Tongue (tissue), 2 donors: Measurements from ENCODE around the gene CHRNG. TPM values are rescaled to one million over a fixed set of nuclear protein-coding genes. Genes with fewer than 3 reads are reported as not detected.
A peak's percentile ranks its signal among the peaks of the same experiment; 100 is the strongest.

Source experiments
- DNase-seq: peaks from one replicate; pipeline ENCODE4 v3.0.0-alpha.2; 2015
- total RNA-seq: library from RNA; depleted of rRNA; stranded (reverse); fragments of >200 nt; gene quantifications from one replicate; pipeline ENCODE4 v1.2.3, GENCODE V29; 2014

CHRNG gene
- total RNA-seq = 19.5 TPM

- peak; percentile 88 for DNase-seq
These were observed at the start of gene CHRNG for GRCh38 chr2:232539298-232540231. TSS of gene CHRNG (plus strand) at chr2:232539692. CDS start at chr2:232539748, 56 bp downstream.

- no peak for DNase-seq
These were observed 49.0 kb upstream of the CHRNG start for GRCh38 chr2:232490221-232491138.

GRCh38 chr2:232491139-232491780 is 48.2 kb upstream of the CHRNG start:
- DNase-seq = no peak

GRCh38 chr2:232492236-232492848 is 47.1 kb upstream of the CHRNG start:
- no peak for DNase-seq

GRCh38 chr2:232492963-232493700 is 46.4 kb upstream of the CHRNG start:
- no peak for DNase-seq

- DNase-seq = no peak
These were observed 45.6 kb upstream of the CHRNG start for GRCh38 chr2:232493701-232494474.

- DNase-seq = no peak
These were observed 45.0 kb upstream of the CHRNG start for GRCh38 chr2:232494542-232494941.

GRCh38 chr2:232495292-232495691 is 44.2 kb upstream of the CHRNG start:
- no peak for DNase-seq

GRCh38 chr2:232496501-232497270 is 42.8 kb upstream of the CHRNG start:
- no peak for DNase-seq

- no peak for DNase-seq
These were observed 42.1 kb upstream of the CHRNG start for GRCh38 chr2:232497348-232497747.

- no peak for DNase-seq
These were observed 41.0 kb upstream of the CHRNG start for GRCh38 chr2:232498452-232498851.

GRCh38 chr2:232501331-232501771 is 38.1 kb upstream of the CHRNG start:
- DNase-seq = no peak

- no peak for DNase-seq
These were observed 37.6 kb upstream of the CHRNG start for GRCh38 chr2:232501794-232502390.

- no peak for DNase-seq
These were observed 37.0 kb upstream of the CHRNG start for GRCh38 chr2:232502511-232502910.

- DNase-seq = peak; percentile 68
These were observed 36.3 kb upstream of the CHRNG start for GRCh38 chr2:232502911-232503808.

GRCh38 chr2:232503809-232504323 is 35.6 kb upstream of the CHRNG start:
- DNase-seq = no peak

- no peak for DNase-seq
These were observed 35.1 kb upstream of the CHRNG start for GRCh38 chr2:232504438-232504837.

- DNase-seq = no peak
These were observed 33.6 kb upstream of the CHRNG start for GRCh38 chr2:232505856-232506255.
